Stimulated activated CD4-positive, alpha-beta T cell treated with anti-CD3 and anti-CD28 coated beads, Interleukin-4, amount 100 ng/mL, for 48 hours (primary cell): Measurements from ENCODE around the gene IL2RA.

Source experiments
- DNase-seq, 2 donors: peaks; one replicate each; pipeline ENCODE4 v3.0.0-alpha.2; 2020; ENCODE audit warnings: low read depth in 2 of 2

Gene IL2RA

GRCh38 chr10:6038071-6038631 lies 24.0 kb downstream of the IL2RA start:
- no peak for DNase-seq

GRCh38 chr10:6037422-6037821 lies 24.7 kb downstream of the IL2RA start:
- no peak for DNase-seq

GRCh38 chr10:6036861-6037321 lies 25.3 kb downstream of the IL2RA start:
- no peak for DNase-seq

- no peak for DNase-seq
Observed at GRCh38 chr10:6035931-6036575, 26.1 kb downstream of the IL2RA start.

- DNase-seq: no peak
Observed at GRCh38 chr10:6035101-6035834, 26.9 kb downstream of the IL2RA start.

- no peak for DNase-seq
Observed at GRCh38 chr10:6034371-6034770, 27.8 kb downstream of the IL2RA start.

GRCh38 chr10:6033954-6034353 lies 28.2 kb downstream of the IL2RA start:
- DNase-seq: no peak

GRCh38 chr10:6030940-6031339 lies 31.2 kb downstream of the IL2RA start:
- no peak for DNase-seq

GRCh38 chr10:6030217-6030616 lies 31.9 kb downstream of the IL2RA start:
- no peak for DNase-seq

GRCh38 chr10:6027929-6028328 lies 34.2 kb downstream of the IL2RA start:
- DNase-seq: no peak

GRCh38 chr10:6025683-6026255 lies 36.4 kb downstream of the IL2RA start:
- no peak for DNase-seq

GRCh38 chr10:6024334-6024682 lies 37.9 kb downstream of the IL2RA start:
- no peak for DNase-seq

GRCh38 chr10:6023661-6024333 lies 38.4 kb downstream of the IL2RA start:
- no peak for DNase-seq

- DNase-seq: no peak
Observed at GRCh38 chr10:6022660-6023059, 39.5 kb downstream of the IL2RA start.

GRCh38 chr10:6020826-6021225 lies 41.3 kb downstream of the IL2RA start:
- DNase-seq: no peak

- DNase-seq: no peak
Observed at GRCh38 chr10:6019796-6020195, 42.4 kb downstream of the IL2RA start.

- no peak for DNase-seq
Observed at GRCh38 chr10:6019010-6019782, 43.0 kb downstream of the IL2RA start.

GRCh38 chr10:6018422-6018821 lies 43.7 kb downstream of the IL2RA start:
- no peak for DNase-seq

GRCh38 chr10:6017781-6018354 lies 44.3 kb downstream of the IL2RA start:
- DNase-seq: no peak

- DNase-seq: peak; percentile 29 to 42
Observed at GRCh38 chr10:6014241-6014761, 47.9 kb downstream of the IL2RA start.
